ENCODE results near the gene SNAPC2. TPM values are rescaled to one million over a fixed set of nuclear protein-coding genes. Genes with fewer than 3 reads are reported as not detected.

Gene SNAPC2
- total RNA-seq, 1 donor from 2014 or later, result 14.4 TPM

GRCh38 chr19:7918615-7919421 is 1.3 kb upstream of the SNAPC2 start:
- intact Hi-C loops (cut with micrococcal nuclease), result no loop called here
- TF ChIP-seq, protein P1, sequence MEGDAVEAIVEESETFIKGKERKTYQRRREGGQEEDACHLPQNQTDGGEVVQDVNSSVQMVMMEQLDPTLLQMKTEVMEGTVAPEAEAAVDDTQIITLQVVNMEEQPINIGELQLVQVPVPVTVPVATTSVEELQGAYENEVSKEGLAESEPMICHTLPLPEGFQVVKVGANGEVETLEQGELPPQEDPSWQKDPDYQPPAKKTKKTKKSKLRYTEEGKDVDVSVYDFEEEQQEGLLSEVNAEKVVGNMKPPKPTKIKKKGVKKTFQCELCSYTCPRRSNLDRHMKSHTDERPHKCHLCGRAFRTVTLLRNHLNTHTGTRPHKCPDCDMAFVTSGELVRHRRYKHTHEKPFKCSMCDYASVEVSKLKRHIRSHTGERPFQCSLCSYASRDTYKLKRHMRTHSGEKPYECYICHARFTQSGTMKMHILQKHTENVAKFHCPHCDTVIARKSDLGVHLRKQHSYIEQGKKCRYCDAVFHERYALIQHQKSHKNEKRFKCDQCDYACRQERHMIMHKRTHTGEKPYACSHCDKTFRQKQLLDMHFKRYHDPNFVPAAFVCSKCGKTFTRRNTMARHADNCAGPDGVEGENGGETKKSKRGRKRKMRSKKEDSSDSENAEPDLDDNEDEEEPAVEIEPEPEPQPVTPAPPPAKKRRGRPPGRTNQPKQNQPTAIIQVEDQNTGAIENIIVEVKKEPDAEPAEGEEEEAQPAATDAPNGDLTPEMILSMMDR (IDR thresholded peaks at IDR 0.05), result no peak
- Mint-ChIP-seq H3K9me3 (no peaks in the 10 kb centered on the region), H3K27me3 (peaks cover 18% of the 10 kb centered on the region), H3K4me1 (peaks cover 48% of the 10 kb centered on the region), H3K36me3 (ENCODE audit: low read depth) (peaks cover 11% of the 10 kb centered on the region), H3K27ac (no peak overlapping the region), H3K4me3 (peak overlapping the region; percentile 82)
- ChIA-PET CTCF (interaction anchor here (0.9 to 1.7 kb wide), 5 partner anchors 10 to 240 kb away, joined by 3 to 8 read pairs (median 4); no protein-coding TSS in a partner anchor), POLR2A (interaction anchor here (0.6 to 3.7 kb wide), 7 partner anchors 15 to 326 kb away, joined by 3 to 30 read pairs (median 5); partner anchors contain the start of genes ELAVL1, MAP2K7, PET100 and XAB2)
- ATAC-seq (ENCODE audit: low read depth), result no peak
- no peak for DNase-seq

DNA sequence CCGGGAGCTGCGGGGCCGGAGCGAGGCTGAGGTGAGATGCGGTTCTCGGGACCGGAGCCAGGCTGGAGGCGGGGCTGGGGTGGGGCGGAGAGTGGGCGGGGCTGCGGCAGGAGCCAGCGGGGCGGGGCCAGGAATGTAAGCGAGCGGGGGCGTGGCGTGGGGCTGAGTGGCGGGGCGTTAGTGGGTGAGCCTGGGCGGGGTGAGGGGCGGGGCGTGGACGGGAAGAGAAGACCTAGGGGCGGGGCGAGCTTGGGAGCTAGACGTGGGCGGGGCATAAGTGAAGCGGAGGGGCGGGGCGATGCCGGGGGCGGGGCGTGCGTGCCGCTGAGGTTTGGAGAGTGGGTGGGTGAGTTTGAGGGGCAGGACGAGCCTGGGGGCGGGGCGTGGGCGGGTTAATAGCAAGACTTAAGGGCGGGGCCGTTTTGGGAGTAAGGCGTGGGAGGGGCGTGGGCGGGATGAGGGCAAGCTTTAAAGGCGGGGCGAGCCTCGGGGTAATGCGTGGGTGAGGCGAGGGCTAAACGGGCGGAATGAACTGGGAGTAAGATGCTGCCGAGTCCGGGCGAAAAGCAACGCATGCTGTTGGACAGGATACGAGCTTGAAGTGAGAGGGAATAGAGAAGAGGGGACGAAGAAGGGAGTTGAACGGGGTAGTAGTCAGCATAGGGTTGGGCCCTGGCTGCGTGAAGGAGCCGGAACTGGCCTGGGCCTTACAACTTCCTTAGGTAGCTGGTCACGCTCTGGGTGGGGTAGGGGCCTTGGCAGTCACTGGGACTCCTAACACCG is 572 bp downstream of the SNAPC2 start:
- H3K9me3 Mint-ChIP-seq, result no peaks in the 10 kb centered on the region
- H3K27ac Mint-ChIP-seq, result peak overlapping the region; percentile 96
- TF ChIP-seq, protein P1 (IDR thresholded peaks at IDR 0.05), result no peak
- peaks cover 11% of the 10 kb centered on the region for H3K36me3 Mint-ChIP-seq (ENCODE audit: low read depth)
- H3K27me3 Mint-ChIP-seq, result peaks cover 10% of the 10 kb centered on the region
- CTCF ChIA-PET, result interaction anchor here (0.8 to 2.7 kb wide), 9 partner anchors 9 to 352 kb away, joined by 3 to 13 read pairs (median 5); partner anchors contain the start of gene MAP2K7
- intact Hi-C loops (cut with micrococcal nuclease), result loop anchor here (1.0 to 10.0 kb wide), 8 partner anchors 17 to 470 kb away; partner anchors contain the start of genes MAP2K7, PNPLA6, RAB11B and TIMM44
- peak overlapping the region; percentile 93 for H3K4me3 Mint-ChIP-seq
- peaks cover 48% of the 10 kb centered on the region for H3K4me1 Mint-ChIP-seq
- POLR2A ChIA-PET, result interaction anchor here (0.5 to 4.0 kb wide), 30 partner anchors 9 to 857 kb away, joined by 3 to 49 read pairs (median 4); partner anchors contain the start of genes ELAVL1, MAP2K7, PET100 and PNPLA6
- peak; percentile 79 for ATAC-seq (ENCODE audit: low read depth)
- peak; percentile 94 for DNase-seq

DNA sequence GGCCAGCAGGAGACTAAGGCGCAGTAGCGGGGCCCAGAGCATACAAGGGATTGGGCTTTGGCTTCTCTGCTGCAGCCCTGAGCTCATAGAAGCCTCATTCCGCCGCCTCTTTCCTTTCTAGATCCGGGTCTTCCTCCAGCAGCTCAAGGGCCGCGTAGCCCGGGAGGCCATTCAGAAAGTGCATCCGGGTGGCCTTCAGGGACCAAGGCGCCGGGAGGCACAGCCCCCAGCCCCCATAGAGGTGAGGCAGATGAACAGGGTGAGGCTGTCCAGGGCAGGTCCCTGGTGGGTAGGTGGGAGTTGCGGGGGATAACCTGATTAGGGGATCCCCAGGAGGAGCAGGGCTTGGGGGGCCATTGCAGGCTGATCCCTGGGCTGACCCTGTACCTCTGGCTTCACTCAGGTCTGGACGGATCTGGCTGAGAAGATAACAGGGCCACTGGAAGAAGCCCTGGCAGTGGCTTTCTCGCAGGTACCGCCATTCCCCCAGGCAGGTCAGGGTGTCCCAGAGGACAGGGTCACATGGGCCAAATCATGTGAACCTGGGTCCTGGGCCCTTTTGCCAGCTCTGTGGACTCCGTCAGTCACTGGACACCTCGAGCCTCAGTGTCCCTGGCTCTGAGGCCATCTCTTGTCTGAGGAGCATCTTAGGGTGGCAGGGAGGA is 1.3 kb downstream of the SNAPC2 start:
- TF ChIP-seq, protein P1 (IDR thresholded peaks at IDR 0.05), result no peak
- ATAC-seq (ENCODE audit: low read depth), result no peak
- POLR2A ChIA-PET, result interaction anchor here (0.5 to 4.0 kb wide), 15 partner anchors 8 to 852 kb away, joined by 3 to 49 read pairs (median 5); partner anchors contain the start of genes MAP2K7, PET100, RAB11B and STXBP2
- intact Hi-C loops (cut with micrococcal nuclease), result loop anchor here (2.0 to 10.0 kb wide), 3 partner anchors 241 to 387 kb away; partner anchors contain the start of genes PNPLA6 and TRAPPC5
- Mint-ChIP-seq H3K4me1 (peaks cover 47% of the 10 kb centered on the region), H3K9me3 (no peaks in the 10 kb centered on the region), H3K27ac (peak overlapping the region; percentile 96), H3K4me3 (peak overlapping the region; percentile 93), H3K27me3 (peaks cover 7% of the 10 kb centered on the region), H3K36me3 (ENCODE audit: low read depth) (peaks cover 11% of the 10 kb centered on the region)
- CTCF ChIA-PET, result interaction anchor here (0.8 to 2.7 kb wide), 3 partner anchors 52 to 353 kb away, joined by 4 to 13 read pairs (median 6); no protein-coding TSS in a partner anchor
- no peak for DNase-seq

DNA sequence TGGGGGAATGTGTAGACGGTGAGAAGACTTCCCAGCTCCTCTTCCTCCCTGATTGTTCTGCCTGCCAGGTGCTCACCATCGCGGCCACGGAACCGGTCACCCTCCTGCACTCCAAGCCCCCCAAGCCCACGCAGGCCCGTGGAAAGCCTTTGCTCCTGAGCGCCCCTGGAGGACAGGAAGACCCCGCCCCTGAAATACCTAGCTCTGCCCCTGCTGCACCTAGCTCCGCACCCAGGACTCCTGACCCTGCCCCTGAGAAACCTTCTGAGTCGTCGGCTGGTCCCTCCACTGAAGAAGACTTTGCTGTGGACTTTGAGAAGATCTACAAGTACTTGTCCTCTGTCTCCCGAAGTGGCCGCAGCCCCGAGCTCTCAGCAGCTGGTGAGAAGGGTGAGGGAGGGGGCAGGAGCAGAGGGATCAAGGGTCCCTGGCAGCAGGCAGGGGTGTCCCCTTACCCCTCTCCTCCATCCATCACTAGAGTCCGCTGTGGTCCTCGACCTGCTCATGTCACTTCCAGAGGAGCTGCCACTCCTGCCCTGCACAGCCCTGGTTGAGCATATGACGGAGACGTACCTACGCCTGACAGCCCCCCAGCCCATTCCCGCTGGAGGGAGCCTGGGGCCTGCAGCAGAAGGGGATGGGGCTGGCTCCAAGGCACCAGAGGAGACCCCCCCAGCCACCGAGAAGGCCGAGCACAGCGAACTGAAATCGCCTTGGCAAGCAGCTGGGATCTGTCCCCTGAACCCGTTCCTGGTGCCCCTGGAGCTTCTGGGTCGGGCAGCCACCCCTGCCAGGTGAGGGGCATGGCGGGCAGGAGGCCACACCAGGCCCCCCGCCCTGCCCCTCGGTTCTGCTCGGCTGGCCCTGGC is 2.1 kb downstream of the SNAPC2 start:
- Mint-ChIP-seq H3K27ac (no peak overlapping the region), H3K4me1 (peaks cover 45% of the 10 kb centered on the region), H3K4me3 (no peak overlapping the region), H3K27me3 (peaks cover 5% of the 10 kb centered on the region), H3K36me3 (ENCODE audit: low read depth) (peaks cover 11% of the 10 kb centered on the region), H3K9me3 (no peaks in the 10 kb centered on the region)
- DNase-seq (no peak), ATAC-seq (ENCODE audit: low read depth) (no peak)
- POLR2A ChIA-PET, result interaction anchor here (1.1 to 4.0 kb wide), 4 partner anchors 13 to 22 kb away, joined by 3 to 49 read pairs (median 17); partner anchors contain the start of genes MAP2K7 and TIMM44
- TF ChIP-seq, protein P1 (IDR thresholded peaks at IDR 0.05), result no peak
- CTCF ChIA-PET, result interaction anchor here (1.0 to 2.7 kb wide), 2 partner anchors 22 to 354 kb away, joined by 3 to 13 read pairs; partner anchors contain the start of gene TIMM44
- intact Hi-C loops (cut with micrococcal nuclease), result loop anchor here (2.0 to 10.0 kb wide), 3 partner anchors 241 to 387 kb away; partner anchors contain the start of genes PNPLA6 and TRAPPC5
